ENCODE data around the gene DCLK3.

The DCLK3 gene

GRCh38 chr3:36741285-36741684 is 23.1 kb downstream of the DCLK3 start:
- no peak for TF ChIP-seq CREB1 (IDR thresholded peaks at IDR 0.05; ENCODE audit: low read depth)
- no peak for TF ChIP-seq EP300 (IDR thresholded peaks at IDR 0.05; ENCODE audit: borderline replicate concordance)
- no peak for TF ChIP-seq FOXM1 (IDR thresholded peaks at IDR 0.05; ENCODE audit: borderline replicate concordance, low read depth)
- no peak for TF ChIP-seq YY1 (IDR thresholded peaks at IDR 0.05; ENCODE audit: low read depth)
- no peak for TF ChIP-seq ZBTB7A (IDR thresholded peaks at IDR 0.05; ENCODE audit: low read depth)
- TF ChIP-seq RAD21 (IDR thresholded peaks at IDR 0.05; ENCODE audit: low read depth) = no peak
- no peak for TF ChIP-seq TCF12 (IDR thresholded peaks at IDR 0.05; ENCODE audit: low read depth)
- TF ChIP-seq MAX (IDR thresholded peaks at IDR 0.05) = no peak
- TF ChIP-seq REST (IDR thresholded peaks at IDR 0.05; ENCODE audit: low read depth) = no peak
- TF ChIP-seq TAF1 (IDR thresholded peaks at IDR 0.05; ENCODE audit: low read depth) = no peak
- no peak for TF ChIP-seq EGR1 (IDR thresholded peaks at IDR 0.05)
- no peak for TF ChIP-seq CEBPB (IDR thresholded peaks at IDR 0.05)
- no peak for TF ChIP-seq USF1 (IDR thresholded peaks at IDR 0.05)
- TF ChIP-seq TEAD4 (IDR thresholded peaks at IDR 0.05) = no peak
- no peak for TF ChIP-seq NFIC (IDR thresholded peaks at IDR 0.05)

- TF ChIP-seq REST (IDR thresholded peaks at IDR 0.05; ENCODE audit: low read depth) = no peak
- TF ChIP-seq EP300 (IDR thresholded peaks at IDR 0.05; ENCODE audit: borderline replicate concordance) = no peak
- no peak for TF ChIP-seq CEBPB (IDR thresholded peaks at IDR 0.05)
- no peak for TF ChIP-seq FOXM1 (IDR thresholded peaks at IDR 0.05; ENCODE audit: borderline replicate concordance, low read depth)
- no peak for TF ChIP-seq TAF1 (IDR thresholded peaks at IDR 0.05; ENCODE audit: low read depth)
- TF ChIP-seq TEAD4 (IDR thresholded peaks at IDR 0.05) = no peak
- no peak for TF ChIP-seq TCF12 (IDR thresholded peaks at IDR 0.05; ENCODE audit: low read depth)
- no peak for TF ChIP-seq USF1 (IDR thresholded peaks at IDR 0.05)
- no peak for TF ChIP-seq EGR1 (IDR thresholded peaks at IDR 0.05)
- no peak for TF ChIP-seq CREB1 (IDR thresholded peaks at IDR 0.05; ENCODE audit: low read depth)
- no peak for TF ChIP-seq NFIC (IDR thresholded peaks at IDR 0.05)
- no peak for TF ChIP-seq MAX (IDR thresholded peaks at IDR 0.05)
- TF ChIP-seq ZBTB7A (IDR thresholded peaks at IDR 0.05; ENCODE audit: low read depth) = no peak
- TF ChIP-seq RAD21 (IDR thresholded peaks at IDR 0.05; ENCODE audit: low read depth) = no peak
- TF ChIP-seq YY1 (IDR thresholded peaks at IDR 0.05; ENCODE audit: low read depth) = no peak
These were observed 23.6 kb downstream of the DCLK3 start for GRCh38 chr3:36740787-36741186.

GRCh38 chr3:36738702-36739101 is 25.7 kb downstream of the DCLK3 start:
- no peak for TF ChIP-seq TAF1 (IDR thresholded peaks at IDR 0.05; ENCODE audit: low read depth)
- no peak for TF ChIP-seq USF1 (IDR thresholded peaks at IDR 0.05)
- TF ChIP-seq CEBPB (IDR thresholded peaks at IDR 0.05) = no peak
- no peak for TF ChIP-seq YY1 (IDR thresholded peaks at IDR 0.05; ENCODE audit: low read depth)
- TF ChIP-seq CREB1 (IDR thresholded peaks at IDR 0.05; ENCODE audit: low read depth) = no peak
- TF ChIP-seq RAD21 (IDR thresholded peaks at IDR 0.05; ENCODE audit: low read depth) = no peak

GRCh38 chr3:36736301-36736700 is 28.1 kb downstream of the DCLK3 start:
- TF ChIP-seq ZBTB7A (IDR thresholded peaks at IDR 0.05; ENCODE audit: low read depth) = no peak
- no peak for TF ChIP-seq MAX (IDR thresholded peaks at IDR 0.05)
- no peak for TF ChIP-seq CEBPB (IDR thresholded peaks at IDR 0.05)

GRCh38 chr3:36734742-36735141 is 29.6 kb downstream of the DCLK3 start:
- TF ChIP-seq CEBPB (IDR thresholded peaks at IDR 0.05) (no peak), USF1 (IDR thresholded peaks at IDR 0.05) (no peak), TCF12 (IDR thresholded peaks at IDR 0.05; ENCODE audit: low read depth) (no peak), FOXM1 (IDR thresholded peaks at IDR 0.05; ENCODE audit: borderline replicate concordance, low read depth) (no peak), EGR1 (IDR thresholded peaks at IDR 0.05) (no peak), YY1 (IDR thresholded peaks at IDR 0.05; ENCODE audit: low read depth) (no peak), ZBTB7A (IDR thresholded peaks at IDR 0.05; ENCODE audit: low read depth) (no peak), TAF1 (IDR thresholded peaks at IDR 0.05; ENCODE audit: low read depth) (no peak), EP300 (IDR thresholded peaks at IDR 0.05; ENCODE audit: borderline replicate concordance) (no peak), REST (IDR thresholded peaks at IDR 0.05; ENCODE audit: low read depth) (no peak), MAX (IDR thresholded peaks at IDR 0.05) (no peak)

Data from Ishikawa (cell line).